PFSK-1 (cell line): ENCODE measurements around the gene DPY19L3.

Experiments used
- FOXP2 ChIP-seq: optimal IDR thresholded peaks from 2 replicates; pipeline ENCODE3; 2011; ENCODE audit warnings: borderline replicate concordance, control low read depth, inconsistent platforms; ENCODE audit not compliant: insufficient read depth; ENCODE audit errors: extremely low read length, extremely low read depth
- POLR2AphosphoS5 ChIP-seq: IDR thresholded peaks from 2 replicates; pipeline ENCODE4 v1.6.1; 2012; ENCODE audit warnings: low read depth, mild to moderate bottlenecking, control low read depth, low read length, moderate library complexity
- REST ChIP-seq, 2 experiments: IDR thresholded peaks; 2 replicates each; pipeline versions ENCODE4 v1.6.1 to v1.8.0; 2011 to 2012; ENCODE audit warnings: low read depth in 2 of 2, low read length in 2 of 2, control low read depth in 1 of 2, inconsistent platforms in 1 of 2, mild to moderate bottlenecking in 1 of 2, moderate library complexity in 1 of 2; ENCODE audit not compliant: insufficient read depth in 1 of 2
- SIN3A ChIP-seq: IDR thresholded peaks from 2 replicates; pipeline ENCODE4 v1.6.1; 2012; ENCODE audit warnings: mild to moderate bottlenecking, low read length, moderate library complexity, borderline replicate concordance; ENCODE audit not compliant: insufficient read depth
- TAF1 ChIP-seq: IDR thresholded peaks from 2 replicates; pipeline ENCODE4 v1.6.1; 2012; ENCODE audit warnings: low read length, control low read depth, borderline replicate concordance; ENCODE audit not compliant: insufficient read depth

Gene DPY19L3

GRCh38 chr19:32442650-32443049 is 37.1 kb downstream of the DPY19L3 start:
- TF ChIP-seq FOXP2: no peak
- TF ChIP-seq POLR2AphosphoS5: no peak

- TF ChIP-seq REST (IDR thresholded peaks at IDR 0.05; ENCODE audit: insufficient read depth in 1 of 2, low read depth in 2 of 2, low read length in 2 of 2) (no peak), POLR2AphosphoS5 (no peak), SIN3A (no peak), TAF1 (no peak), FOXP2 (no peak)
Observed at GRCh38 chr19:32448026-32448425, 42.5 kb downstream of the DPY19L3 start.

- no peak for TF ChIP-seq REST (IDR thresholded peaks at IDR 0.05; ENCODE audit: insufficient read depth in 1 of 2, low read depth in 2 of 2, low read length in 2 of 2)
- no peak for TF ChIP-seq POLR2AphosphoS5
Observed at GRCh38 chr19:32450217-32450616, 44.6 kb downstream of the DPY19L3 start.

- no peak for TF ChIP-seq POLR2AphosphoS5
- no peak for TF ChIP-seq TAF1
- TF ChIP-seq SIN3A: no peak
- no peak for TF ChIP-seq FOXP2
- TF ChIP-seq REST (IDR thresholded peaks at IDR 0.05; ENCODE audit: insufficient read depth in 1 of 2, low read depth in 2 of 2, low read length in 2 of 2): no peak
Observed at GRCh38 chr19:32453736-32454135, 48.2 kb downstream of the DPY19L3 start.

- TF ChIP-seq POLR2AphosphoS5: no peak
- TF ChIP-seq REST (IDR thresholded peaks at IDR 0.05; ENCODE audit: insufficient read depth in 1 of 2, low read depth in 2 of 2, low read length in 2 of 2): no peak
- TF ChIP-seq FOXP2: no peak
Observed at GRCh38 chr19:32456406-32456805, 50.8 kb downstream of the DPY19L3 start.

- no peak for TF ChIP-seq SIN3A
- TF ChIP-seq TAF1: no peak
- TF ChIP-seq REST (IDR thresholded peaks at IDR 0.05; ENCODE audit: insufficient read depth in 1 of 2, low read depth in 2 of 2, low read length in 2 of 2): no peak
- no peak for TF ChIP-seq FOXP2
- TF ChIP-seq POLR2AphosphoS5: no peak
Observed at GRCh38 chr19:32457571-32458158, 52.1 kb downstream of the DPY19L3 start.
